Mucosa of descending colon (tissue), 3 donors: Measurements from ENCODE around the gene GRM4. TPM values are rescaled to one million over a fixed set of nuclear protein-coding genes. Genes with fewer than 3 reads are reported as not detected.
"Not testable (repeated sequence)": the region's sequence is repeated elsewhere in the genome, so short reads cannot be mapped to it uniquely, and the experiment has no call there.

ENCODE experiments used
- ATAC-seq: fragments of 200-7000 bp; cut with Tn5 transposase; one replicate; pipeline ENCODE4 v1.9.1; 2020; ENCODE audit warnings: mild to moderate bottlenecking, moderate library complexity
- DNase-seq, 3 donors: peaks; one replicate each; pipeline ENCODE4 v3.0.0-alpha.2; 2020
- H3K36me3 ChIP-seq: fragments of 200-600 bp; one replicate; pipeline ENCODE4 v1.8.0; 2021; ENCODE audit warnings: low read depth, mild to moderate bottlenecking
- H3K4me1 ChIP-seq: fragments of 200-600 bp; one replicate; pipeline ENCODE4 v1.8.0; 2021; ENCODE audit warnings: low read depth, mild to moderate bottlenecking
- H3K4me3 ChIP-seq: fragments of 200-600 bp; one replicate; pipeline ENCODE4 v1.8.0; 2021; ENCODE audit warnings: mild to moderate bottlenecking
- H3K9me3 ChIP-seq: fragments of 200-600 bp; one replicate; pipeline ENCODE4 v1.8.0; 2021; ENCODE audit warnings: mild to moderate bottlenecking
- intact Hi-C, 2 donors: fragments of 100-400 bp; cut with DNase I in 1 of 2; cut with micrococcal nuclease in 1 of 2; formaldehyde crosslinking; loops; one replicate each; pipeline versions ENCODE4 v1.11.0 to v1.11.1; 2022; cut with DNase I, micrococcal nuclease
- total RNA-seq, 3 donors: library from RNA; stranded (reverse); fragmentation: NEBNext Ultra II Directional in 2 of 3; extraction: Animal tissue kit (Norgen Biotek cat#: 25700) in 2 of 3; gene quantifications; one replicate each; pipeline versions ENCODE4 v1.2.1 to v1.2.4, GENCODE V29; 2021 to 2023
- TF ChIP-seq, protein P1 (sequence below): fragments of 200-600 bp; IDR thresholded peaks from one replicate; pipeline ENCODE4 v1.8.0; 2022; ENCODE audit warnings: antibody characterized with exemption, mild to moderate bottlenecking
- donor health status: DM: no; HTN: no; CAD: no; lungs with moderate emphysema.
- donor health status: DM: no; HTN: no; CAD: no.
- donor health status: DM: no; HTN: yes; CAD: no.

Gene GRM4
- total RNA-seq, 3 donors from 2014 or later = 0.22 to 0.25 TPM; not detected in 1

DNA sequence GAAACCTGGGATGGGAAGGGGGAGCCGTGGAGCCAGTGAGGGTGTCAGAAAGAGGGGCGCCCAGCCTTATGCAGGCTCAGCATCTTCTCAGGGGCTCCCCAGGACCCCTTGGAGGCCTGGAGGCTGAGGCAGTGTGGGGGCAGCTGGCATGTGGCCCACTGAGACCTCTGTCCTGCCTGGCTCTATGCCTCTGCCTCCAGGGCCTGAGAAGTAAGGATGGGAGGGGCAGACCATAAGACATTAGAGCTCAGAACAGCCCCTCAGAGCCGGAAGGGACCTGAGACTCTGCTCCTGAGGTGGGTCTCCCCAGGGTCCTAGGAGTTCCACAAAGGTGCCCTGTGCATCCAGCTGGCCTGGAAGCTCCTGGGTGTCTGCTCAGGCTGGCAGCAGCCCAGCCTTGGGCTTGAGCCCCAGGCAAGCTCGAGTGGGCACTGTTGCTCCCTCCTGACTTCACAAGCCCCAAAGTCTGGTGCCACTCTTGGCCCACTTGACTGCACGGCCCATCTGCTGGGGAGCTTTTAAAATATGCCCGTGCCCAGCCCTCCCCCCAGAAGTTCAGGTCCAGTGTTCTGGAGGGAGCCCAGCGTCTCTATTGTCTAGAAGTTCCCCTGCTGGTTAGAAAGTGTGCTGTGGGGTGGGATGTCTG, 126.8 kb downstream of the GRM4 start:
- no peak for ATAC-seq
- no peaks in the 10 kb centered on the region for H3K9me3 ChIP-seq
- TF ChIP-seq, protein P1, sequence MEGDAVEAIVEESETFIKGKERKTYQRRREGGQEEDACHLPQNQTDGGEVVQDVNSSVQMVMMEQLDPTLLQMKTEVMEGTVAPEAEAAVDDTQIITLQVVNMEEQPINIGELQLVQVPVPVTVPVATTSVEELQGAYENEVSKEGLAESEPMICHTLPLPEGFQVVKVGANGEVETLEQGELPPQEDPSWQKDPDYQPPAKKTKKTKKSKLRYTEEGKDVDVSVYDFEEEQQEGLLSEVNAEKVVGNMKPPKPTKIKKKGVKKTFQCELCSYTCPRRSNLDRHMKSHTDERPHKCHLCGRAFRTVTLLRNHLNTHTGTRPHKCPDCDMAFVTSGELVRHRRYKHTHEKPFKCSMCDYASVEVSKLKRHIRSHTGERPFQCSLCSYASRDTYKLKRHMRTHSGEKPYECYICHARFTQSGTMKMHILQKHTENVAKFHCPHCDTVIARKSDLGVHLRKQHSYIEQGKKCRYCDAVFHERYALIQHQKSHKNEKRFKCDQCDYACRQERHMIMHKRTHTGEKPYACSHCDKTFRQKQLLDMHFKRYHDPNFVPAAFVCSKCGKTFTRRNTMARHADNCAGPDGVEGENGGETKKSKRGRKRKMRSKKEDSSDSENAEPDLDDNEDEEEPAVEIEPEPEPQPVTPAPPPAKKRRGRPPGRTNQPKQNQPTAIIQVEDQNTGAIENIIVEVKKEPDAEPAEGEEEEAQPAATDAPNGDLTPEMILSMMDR = no peak
- no peak overlapping the region for H3K4me3 ChIP-seq
- peaks cover 5% of the 10 kb centered on the region for H3K4me1 ChIP-seq
- no peak for DNase-seq
- intact Hi-C loops = no loop called here
- no peaks in the 10 kb centered on the region for H3K36me3 ChIP-seq

DNA sequence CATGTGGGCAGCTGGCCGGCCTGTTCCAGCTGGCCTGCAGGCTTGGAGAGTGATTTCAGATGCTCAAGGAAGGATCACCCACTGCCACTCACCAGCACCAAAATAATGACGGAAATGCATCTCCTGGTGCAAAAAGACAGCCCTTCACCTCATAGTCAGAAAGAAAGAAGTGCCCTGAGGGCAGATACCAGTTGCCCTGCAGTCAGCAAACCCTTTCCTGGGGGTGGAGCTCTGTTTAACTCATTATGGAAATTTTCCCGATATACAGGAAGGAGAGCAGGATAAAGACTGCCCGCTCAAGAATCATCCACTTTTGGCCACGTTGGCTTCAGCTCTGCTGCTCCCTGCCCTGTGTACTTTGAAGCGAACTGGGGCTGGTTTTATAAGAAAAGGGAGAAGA, 127.9 kb downstream of the GRM4 start:
- DNase-seq = no peak
- Histone ChIP-seq H3K4me3 (no peak overlapping the region), H3K9me3 (no peaks in the 10 kb centered on the region), H3K36me3 (no peaks in the 10 kb centered on the region), H3K4me1 (peaks cover 5% of the 10 kb centered on the region)
- ATAC-seq = no peak
- TF ChIP-seq, protein P1 = no peak
- intact Hi-C loops = no loop called here

DNA sequence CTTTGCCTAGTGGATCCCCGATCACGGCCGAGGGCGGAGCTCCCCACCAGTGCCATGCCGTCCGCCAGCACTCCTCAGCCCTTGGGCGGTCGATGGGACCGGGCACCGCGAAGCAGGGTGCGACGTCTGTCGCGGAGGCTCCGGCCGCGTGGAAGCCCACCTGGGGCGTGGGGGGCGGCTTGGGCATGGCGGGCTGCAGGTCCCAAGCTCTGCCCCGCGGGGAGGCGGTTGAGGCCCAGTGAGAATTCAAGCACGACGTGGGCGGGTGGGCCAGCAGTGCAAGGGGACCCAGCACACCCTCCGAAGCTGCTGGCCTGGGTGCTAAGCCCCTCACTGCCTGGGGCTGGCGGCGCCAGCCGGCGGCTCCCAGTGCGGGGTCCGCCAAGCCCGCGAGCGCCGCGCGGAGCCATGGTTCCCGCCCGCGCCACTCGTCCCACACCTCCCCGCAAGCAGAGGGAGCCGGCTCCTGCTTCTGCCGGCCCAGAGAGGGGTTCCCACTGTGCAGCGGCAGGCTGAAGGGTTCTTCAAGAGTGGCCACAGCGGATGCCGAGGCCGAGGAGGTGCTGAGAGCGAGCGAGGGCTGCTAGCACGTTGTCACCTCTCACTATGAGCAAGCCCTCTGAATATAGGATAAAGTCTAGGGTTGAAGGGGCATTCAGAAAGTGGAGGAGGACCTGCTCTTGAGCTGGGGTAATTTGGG, 128.6 kb downstream of the GRM4 start:
- TF ChIP-seq, protein P1 = no peak
- Histone ChIP-seq H3K9me3 (no peaks in the 10 kb centered on the region), H3K4me1 (peaks cover 5% of the 10 kb centered on the region), H3K4me3 (no peak overlapping the region), H3K36me3 (no peaks in the 10 kb centered on the region)
- DNase-seq (no peak), ATAC-seq (no peak)
- intact Hi-C loops = no loop called here

DNA sequence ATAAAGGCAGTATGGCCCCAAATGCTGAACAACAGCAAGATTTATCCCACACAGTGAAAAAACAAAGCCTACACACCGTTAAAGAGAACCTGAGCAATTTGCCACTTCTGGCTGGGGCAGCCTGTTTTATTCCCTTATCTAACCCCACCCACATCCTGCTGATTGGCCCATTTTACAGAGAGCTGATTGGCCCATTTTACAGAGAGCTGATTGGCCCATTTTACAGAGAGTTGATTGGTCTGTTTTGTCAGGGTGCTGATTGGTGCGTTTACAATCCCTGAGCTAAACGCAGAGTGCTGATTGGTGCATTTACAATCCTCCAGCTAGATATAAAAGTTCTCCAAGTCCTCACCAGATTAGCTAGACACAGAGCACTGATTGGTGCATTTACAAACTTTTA, 129.3 kb downstream of the GRM4 start:
- not testable (repeated sequence) for ATAC-seq

DNA sequence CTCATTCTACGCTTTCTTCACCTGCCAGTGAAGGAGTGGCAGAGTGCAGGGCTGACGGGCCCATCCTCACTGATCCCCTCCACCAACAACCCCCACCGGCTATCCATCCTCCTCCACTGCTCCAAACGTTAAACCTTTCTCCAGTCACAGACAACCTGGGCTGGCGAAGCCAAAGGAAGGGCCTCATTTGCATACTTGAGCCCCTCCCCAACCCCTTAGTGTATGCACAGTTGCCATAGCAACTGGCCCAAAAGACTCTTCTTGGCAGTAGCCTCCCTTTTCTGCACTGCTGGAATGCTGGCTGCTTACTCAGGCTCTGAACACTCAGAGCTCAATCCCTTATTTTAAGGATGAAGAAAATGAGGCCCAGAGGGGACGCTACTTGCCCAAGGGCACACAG, 130.3 kb downstream of the GRM4 start:
- Histone ChIP-seq H3K9me3 (no peaks in the 10 kb centered on the region), H3K4me1 (peaks cover 5% of the 10 kb centered on the region), H3K36me3 (no peaks in the 10 kb centered on the region), H3K4me3 (no peak overlapping the region)
- ATAC-seq (no peak), DNase-seq (no peak)
- TF ChIP-seq, protein P1 = no peak
- intact Hi-C loops = no loop called here

More for the DNA sequence above, 129.3 kb downstream of the GRM4 start:
- intact Hi-C loops, H3K4me3 ChIP-seq, DNase-seq, H3K9me3 ChIP-seq, H3K36me3 ChIP-seq, H3K4me1 ChIP-seq: not testable (repeated sequence)

DNA sequence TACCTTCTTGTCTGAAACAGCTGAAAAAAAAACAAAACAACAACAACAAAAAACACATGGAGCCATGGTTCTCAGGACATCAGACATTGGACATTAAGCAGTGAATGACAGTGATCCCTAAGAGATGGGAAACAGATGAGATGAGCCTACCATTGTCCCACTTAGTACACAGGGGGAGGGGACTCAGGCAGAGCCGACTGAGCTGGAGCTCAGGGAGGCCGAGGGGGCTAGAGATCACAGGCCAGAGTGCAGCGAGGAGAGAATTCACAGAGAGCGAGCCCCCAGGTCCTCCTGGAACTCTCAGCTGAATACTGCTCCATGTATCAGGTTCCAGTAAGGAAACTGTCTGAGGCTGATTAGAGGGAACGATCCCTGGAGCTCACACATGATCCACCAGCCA, 134.6 kb downstream of the GRM4 start:
- Histone ChIP-seq H3K36me3 (no peaks in the 10 kb centered on the region), H3K4me3 (no peak overlapping the region), H3K9me3 (no peaks in the 10 kb centered on the region), H3K4me1 (no peaks in the 10 kb centered on the region)
- no peak for ATAC-seq
- no peak for DNase-seq
- intact Hi-C loops = no loop called here
- TF ChIP-seq, protein P1 = no peak
